Nucleus accumbens (tissue), 56 donors: ENCODE data around the gene NEO1.

Experiments
- DNase-seq, 56 donors: peaks; one replicate each; lab custom pipeline; 2025; lab: John Stamatoyannopoulos, UW

The NEO1 gene

DNA sequence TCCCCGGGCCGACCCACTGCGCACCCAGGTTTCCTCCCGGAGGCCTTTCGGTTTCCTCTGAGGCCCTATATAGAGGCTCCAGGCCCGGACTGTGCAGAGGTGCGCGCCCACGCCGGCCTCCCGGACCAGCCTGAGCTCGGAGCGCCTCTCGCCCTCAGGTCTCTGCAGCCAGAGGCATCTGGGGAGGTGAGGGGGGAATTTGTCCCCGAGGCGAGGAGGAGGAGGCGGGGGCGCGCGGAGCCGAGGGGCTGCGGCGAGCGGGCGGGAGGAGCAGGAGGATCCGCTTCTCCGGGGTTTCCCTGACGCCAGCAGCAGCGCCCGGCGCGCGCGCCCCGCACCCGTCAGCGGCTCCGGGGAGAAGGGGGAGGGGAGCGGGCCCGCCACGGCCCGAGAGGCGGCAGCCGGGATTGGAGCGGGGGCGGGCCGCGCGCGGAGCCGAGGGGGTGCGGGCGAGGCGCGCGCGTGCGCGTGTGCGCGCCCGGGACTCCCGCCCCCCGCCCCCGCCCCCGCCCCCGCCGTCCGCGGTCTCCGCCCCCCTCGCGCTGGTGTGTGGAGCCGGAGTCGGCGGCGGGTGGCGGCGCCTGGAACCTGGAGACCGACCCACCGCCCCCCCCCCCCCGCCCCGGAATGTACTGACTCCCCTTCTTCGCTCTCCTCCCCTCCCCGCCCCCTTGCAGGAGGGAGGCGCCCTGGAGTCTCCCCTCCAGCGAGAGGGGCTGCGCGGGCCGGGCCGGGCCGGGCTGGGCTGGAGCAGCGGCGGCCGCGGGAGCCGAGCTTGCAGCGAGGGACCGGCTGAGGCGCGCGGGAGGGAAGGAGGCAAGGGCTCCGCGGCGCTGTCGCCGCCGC lies at the start of gene NEO1:
TSS of gene NEO1 (plus strand) at position 657 of the 846 bp plus-strand sequence. CDS start 213 bp downstream, outside the sequence.
- DNase-seq: peak; percentile 7 to 98 (median 91)

- peak in 3 of 56 donors; percentile 5 to 22 (median 5) for DNase-seq
Observed at GRCh38 chr15:73004462-73004861, 47.8 kb upstream of the NEO1 start.

DNA sequence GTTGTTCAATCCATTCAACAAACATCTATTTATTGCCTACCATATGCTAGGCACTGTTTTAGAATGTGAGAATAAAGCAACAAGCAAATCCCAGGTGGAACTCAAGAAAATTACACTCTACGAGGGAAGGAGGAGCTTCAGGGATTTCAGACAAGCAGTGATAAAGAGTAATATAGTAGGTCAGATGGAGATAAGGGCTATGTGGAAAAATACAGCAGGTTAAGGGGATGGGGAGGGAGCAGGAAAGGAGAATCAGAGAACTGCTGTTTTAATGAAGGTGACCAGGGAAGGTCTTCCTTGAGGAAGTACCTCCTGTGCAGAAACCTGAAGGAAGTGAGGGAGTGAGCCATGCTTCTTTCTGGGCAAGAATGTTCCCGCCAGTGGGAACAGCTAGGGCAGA lies 47.2 kb upstream of the NEO1 start:
- no peak for DNase-seq

DNA sequence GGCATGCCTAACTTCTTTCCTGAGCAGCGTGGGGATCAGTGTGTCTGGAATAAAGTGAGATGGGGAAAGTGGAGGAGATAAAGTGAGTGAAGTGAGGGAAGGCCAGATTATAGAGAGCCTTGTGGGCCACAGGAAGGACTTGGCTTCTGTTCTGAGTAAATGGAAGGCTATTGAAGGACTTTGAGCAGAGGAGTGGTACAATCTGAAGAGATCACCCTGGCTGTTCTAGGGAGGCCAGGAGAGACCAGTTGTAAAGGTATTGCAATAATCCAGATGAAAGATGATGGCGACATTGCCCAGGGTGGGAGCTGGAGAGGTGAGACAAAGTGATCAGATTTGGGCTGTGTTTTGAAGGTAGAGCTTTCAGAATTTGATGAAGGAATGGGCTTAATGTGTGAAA lies 46.8 kb upstream of the NEO1 start:
- no peak for DNase-seq

DNA sequence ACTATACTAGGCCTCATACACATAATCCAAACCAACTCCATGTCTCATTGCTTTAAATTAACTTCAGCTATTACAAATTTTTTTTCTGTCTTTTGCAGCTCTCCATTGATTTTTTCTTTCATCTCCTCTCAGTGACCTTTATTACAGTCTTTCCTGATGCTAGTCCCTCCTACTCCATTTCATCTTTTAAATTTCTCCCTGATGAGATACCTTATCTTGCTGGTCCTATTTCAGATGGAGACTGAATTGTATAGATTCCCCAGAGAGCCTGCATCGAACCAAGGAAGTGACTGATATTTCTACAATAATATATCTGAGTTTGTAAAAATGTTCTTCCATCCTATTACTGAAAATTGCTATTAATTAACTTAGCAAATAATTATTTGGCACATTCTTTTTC lies 45.7 kb upstream of the NEO1 start:
- DNase-seq: no peak

- DNase-seq: no peak
Observed at GRCh38 chr15:73009066-73010056, 42.9 kb upstream of the NEO1 start.

DNA sequence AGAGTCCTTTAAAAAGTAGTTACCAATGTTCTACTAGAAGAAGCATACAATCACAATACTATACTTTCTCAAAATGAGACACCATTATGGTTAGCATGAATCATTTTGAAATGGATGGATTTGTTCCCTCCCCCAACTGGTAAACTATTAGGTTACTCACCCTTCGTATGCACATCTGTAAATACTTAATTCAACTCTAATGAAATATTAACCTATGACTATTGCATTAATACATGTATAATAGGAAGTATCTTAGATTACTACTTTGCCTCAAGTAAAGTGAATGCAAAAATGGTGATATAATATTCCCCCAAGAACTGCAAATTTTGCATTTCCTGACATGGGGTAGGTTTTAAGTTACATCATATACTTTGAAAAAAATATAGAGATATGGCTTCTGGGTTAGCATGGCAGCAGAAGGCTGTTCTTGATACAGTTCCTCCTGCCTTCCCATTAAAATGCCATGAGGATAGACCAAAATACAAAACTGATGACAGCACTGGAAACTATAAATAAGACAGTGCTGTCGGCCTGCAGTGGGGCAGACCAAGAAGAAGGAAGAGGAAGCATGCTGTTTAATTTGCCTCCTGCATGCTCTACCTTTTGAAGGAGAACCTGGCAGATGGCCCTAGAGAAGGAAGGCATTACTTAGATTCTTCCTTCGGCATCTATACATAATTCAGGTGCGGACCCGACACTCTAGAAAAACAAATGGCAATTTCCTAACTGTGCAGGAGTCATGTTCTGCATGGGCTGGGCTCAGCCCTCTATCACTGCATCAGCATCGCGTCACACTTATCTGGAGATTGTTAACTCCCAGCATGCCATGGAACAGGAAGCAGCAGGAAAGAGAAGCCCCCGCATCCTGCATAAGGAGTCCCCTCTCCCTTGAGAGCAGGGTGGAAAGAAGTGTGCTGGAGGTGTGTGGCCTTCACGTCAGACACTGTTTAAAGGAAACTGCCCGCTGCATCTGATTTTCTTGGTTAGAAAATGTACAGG lies 41.8 kb upstream of the NEO1 start:
- no peak for DNase-seq

GRCh38 chr15:73014904-73015303 lies 37.4 kb upstream of the NEO1 start:
- DNase-seq: no peak

- no peak for DNase-seq
Observed at GRCh38 chr15:73015493-73015892, 36.8 kb upstream of the NEO1 start.

DNA sequence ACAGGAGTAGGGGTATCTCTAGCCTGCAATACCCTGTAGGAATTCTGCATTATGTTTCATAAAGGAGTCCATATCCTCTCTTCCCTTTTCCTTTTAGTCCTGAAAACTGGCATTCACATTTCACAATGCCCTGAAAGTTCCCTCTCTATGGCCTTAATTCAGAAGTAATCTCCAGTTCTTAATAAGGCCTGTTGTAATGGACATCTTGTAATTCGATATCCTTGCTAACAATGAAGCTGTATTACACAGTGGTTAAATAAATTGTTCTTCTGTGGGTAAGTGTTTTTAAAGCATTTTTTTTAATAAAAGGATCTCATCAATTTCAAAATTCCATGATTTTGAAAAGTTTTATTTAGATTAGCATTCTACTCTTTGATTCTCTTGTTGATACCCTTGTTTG lies 34.3 kb upstream of the NEO1 start:
- DNase-seq: no peak

DNA sequence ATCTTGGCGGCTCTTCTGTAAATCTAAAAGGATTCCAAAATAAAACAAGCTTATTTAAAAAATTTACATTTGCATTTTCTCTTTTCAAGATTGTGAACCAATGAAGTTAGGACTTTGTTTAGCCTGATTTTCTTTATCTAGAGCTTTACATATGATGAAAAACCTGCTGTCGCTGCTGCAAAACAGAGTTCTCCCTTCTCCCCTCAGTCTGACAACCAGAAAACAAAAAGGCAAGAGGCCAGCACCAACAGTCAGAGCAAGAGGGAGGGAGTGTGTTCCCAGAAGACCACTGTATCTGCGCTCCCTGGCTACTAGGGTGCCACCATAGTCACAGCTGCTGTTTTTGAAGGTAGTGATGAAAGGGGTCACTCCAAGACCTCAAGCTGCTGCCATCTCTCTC lies 33.1 kb upstream of the NEO1 start:
- DNase-seq: no peak

DNA sequence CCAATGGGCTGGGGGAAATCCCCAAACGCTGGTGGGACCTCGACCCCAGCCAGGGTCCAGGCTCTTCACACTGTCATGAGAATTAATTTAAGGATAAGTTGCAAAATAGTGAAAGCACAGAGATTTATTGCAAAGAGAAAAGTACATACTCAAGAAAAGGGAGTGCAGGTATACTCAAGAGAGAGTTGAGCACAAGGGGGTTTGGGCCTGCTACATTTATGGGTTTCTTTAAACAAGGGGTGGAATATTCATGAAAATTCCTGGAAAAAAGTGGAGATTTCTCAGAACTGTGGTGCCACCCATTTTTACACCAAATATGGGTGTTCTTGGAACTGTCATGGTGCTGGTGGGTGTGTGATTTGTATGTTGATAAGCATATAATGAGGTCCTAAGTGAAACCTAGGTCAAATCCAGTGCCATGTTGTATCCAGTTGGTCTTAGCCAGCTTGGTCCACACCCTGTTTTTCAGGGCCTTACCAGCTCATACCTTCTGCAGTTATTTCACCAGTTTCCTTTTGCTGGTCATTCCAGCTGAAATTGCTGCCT lies 32.6 kb upstream of the NEO1 start:
- no peak for DNase-seq

DNA sequence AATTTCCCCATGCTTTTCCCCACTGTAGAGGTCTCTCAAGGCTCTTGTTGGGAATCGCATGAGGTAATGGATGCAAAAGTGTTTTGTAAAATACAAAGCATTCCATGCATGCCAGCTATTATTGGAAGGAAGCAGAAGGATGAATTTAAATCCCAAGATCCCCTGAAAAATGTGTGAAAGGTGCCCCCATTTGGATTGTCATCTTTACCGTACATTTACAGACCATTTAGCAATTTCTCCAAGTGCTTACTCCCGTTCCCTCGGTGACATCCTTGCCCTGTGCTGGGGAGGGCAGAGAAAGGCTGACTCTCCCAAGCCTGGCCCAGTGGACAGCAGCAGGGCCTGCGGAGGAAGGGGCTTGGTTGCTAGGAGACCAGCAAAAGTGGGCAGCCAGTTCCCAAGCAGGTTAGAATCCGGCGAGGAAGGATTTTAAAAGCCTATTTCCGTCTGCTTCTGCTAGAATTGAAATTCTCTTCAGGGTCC lies 31.1 kb upstream of the NEO1 start:
- DNase-seq: peak in 2 of 56 donors; percentile 3 to 4

DNA sequence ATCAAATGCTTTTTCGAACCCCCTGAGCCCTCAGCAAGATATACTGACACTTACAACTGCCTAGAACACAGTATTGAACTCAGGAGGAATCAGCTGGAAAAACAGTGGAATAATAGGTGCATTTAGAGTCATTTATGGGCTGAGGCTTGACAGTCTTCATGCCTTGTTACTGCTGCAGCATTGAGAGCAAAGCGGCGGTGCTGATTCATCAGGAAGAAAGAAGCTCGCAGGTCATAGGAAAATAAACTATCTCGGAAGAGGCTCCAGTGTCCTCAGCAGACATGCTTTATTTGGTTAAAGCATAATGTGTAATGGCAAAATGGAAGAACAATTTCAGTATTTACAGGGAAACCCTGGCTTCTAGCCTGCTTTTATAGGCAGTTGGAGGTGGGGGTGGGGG lies 30.1 kb upstream of the NEO1 start:
- peak in 2 of 56 donors; percentile 6 to 27 for DNase-seq

GRCh38 chr15:73023071-73023470 lies 29.2 kb upstream of the NEO1 start:
- DNase-seq: no peak

GRCh38 chr15:73024168-73024567 lies 28.1 kb upstream of the NEO1 start:
- no peak for DNase-seq

GRCh38 chr15:73026511-73027054 lies 25.7 kb upstream of the NEO1 start:
- DNase-seq: no peak

GRCh38 chr15:73028031-73028430 lies 24.2 kb upstream of the NEO1 start:
- no peak for DNase-seq

DNA sequence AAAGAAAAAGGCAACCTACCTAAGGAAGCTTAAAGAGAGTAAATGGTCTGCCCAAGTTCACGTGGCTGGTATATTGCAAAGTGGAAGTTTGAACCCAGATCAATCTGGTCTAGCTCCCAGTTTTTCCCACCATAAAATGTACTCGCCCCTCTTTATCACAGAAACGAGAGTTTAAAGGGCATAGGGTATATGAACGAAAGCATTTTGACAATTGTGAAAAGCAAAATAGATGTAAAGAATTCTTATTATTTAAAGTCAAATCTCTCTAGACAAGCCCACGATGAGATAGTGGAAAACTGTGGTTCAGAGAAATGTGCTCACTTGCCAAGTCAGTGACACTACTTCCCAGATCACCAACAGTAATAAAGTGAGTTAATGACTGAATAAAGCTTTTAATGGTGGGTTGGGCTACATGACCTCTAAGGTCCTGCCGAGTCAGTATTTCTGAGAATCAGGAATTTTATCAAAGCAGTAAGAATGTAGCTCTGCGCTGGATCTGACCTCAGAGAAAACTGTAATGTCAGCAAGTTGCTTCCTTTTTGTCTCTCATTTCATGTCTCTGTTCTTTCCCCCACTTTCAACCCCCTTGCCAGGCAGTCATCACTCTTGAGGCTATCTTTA lies 23.3 kb upstream of the NEO1 start:
- DNase-seq: no peak
